K562 (cell line): ENCODE measurements around the gene MEF2D. TPM values are rescaled to one million over a fixed set of nuclear protein-coding genes. Genes with fewer than 3 reads are reported as not detected.

ENCODE experiments used
- ARID3A ChIP-seq: IDR thresholded peaks from 2 replicates; pipeline ENCODE4 v1.6.1; 2012; ENCODE audit warnings: low read depth, low read length, improper control_type of control experiment, borderline replicate concordance
- BHLHE40 ChIP-seq: IDR thresholded peaks from 2 replicates; pipeline ENCODE4 v1.6.1; 2011; ENCODE audit warnings: low read length, improper control_type of control experiment
- CBX5 ChIP-seq: IDR thresholded peaks from 2 replicates; pipeline ENCODE4 v1.6.1; 2014; ENCODE audit warnings: low read depth, borderline replicate concordance
- DIDO1 ChIP-seq: fragments of 450-650 bp; IDR thresholded peaks from 2 replicates; pipeline ENCODE4 v1.6.1; 2016; ENCODE audit warnings: low read depth, missing biosample characterization, missing genetic modification characterization
- DPF2 ChIP-seq: fragments of 450-650 bp; IDR thresholded peaks from 2 replicates; pipeline ENCODE4 v1.6.1; 2016
- E2F6 ChIP-seq, 2 experiments: IDR thresholded peaks; 2 replicates each; pipeline ENCODE4 v1.6.1; 2011; ENCODE audit warnings: borderline replicate concordance in 1 of 2, control low read depth in 1 of 2, low read depth in 1 of 2, low read length in 1 of 2, mild to moderate bottlenecking in 1 of 2, mixed read lengths in 1 of 2, moderate library complexity in 1 of 2; ENCODE audit not compliant: insufficient read depth in 1 of 2, insufficient read length in 1 of 2, poor library complexity in 1 of 2, severe bottlenecking in 1 of 2; ENCODE audit errors: extremely low read depth in 1 of 2
- MAX ChIP-seq: sonication (generic); formaldehyde crosslinking; IDR thresholded peaks from 2 replicates; pipeline ENCODE4 v1.9.0; 2022; ENCODE audit warnings: mild to moderate bottlenecking, missing genetic modification reagents
- MBD2 ChIP-seq: sonication (generic); IDR thresholded peaks from 2 replicates; pipeline ENCODE4 v1.6.1; 2016; ENCODE audit warnings: low read depth, borderline replicate concordance
- NFE2L1 ChIP-seq: fragments of 450-650 bp; IDR thresholded peaks from 2 replicates; pipeline ENCODE4 v1.6.1; 2016; ENCODE audit warnings: missing genetic modification characterization, low read depth, mild to moderate bottlenecking, missing compliant biosample characterization, moderate library complexity, borderline replicate concordance
- NKRF ChIP-seq: fragments of 450-650 bp; IDR thresholded peaks from 2 replicates; pipeline ENCODE4 v1.6.1; 2016; ENCODE audit warnings: borderline replicate concordance
- POLR3A ChIP-seq: IDR thresholded peaks from 2 replicates; pipeline ENCODE4 v1.6.1; 2011; ENCODE audit warnings: borderline replicate concordance, mild to moderate bottlenecking, moderate library complexity; ENCODE audit not compliant: insufficient read length, insufficient read depth; ENCODE audit errors: extremely low read depth
- RAD21 ChIP-seq, 2 experiments: fragments of 250-450 bp in 1 of 2; fragments of 450-650 bp in 1 of 2; sonication (Bioruptor Pico) in 1 of 2; formaldehyde crosslinking in 1 of 2; IDR thresholded peaks in 1 of 2; conservative IDR thresholded peaks in 1 of 2; 2 replicates each; pipeline versions ENCODE4 v1.4.0 to v1.8.0; 2020 to 2022; ENCODE audit warnings: mild to moderate bottlenecking in 2 of 2, moderate library complexity in 1 of 2
- SETDB1 ChIP-seq: IDR thresholded peaks from one replicate; pipeline ENCODE4 v1.6.1; 2012; ENCODE audit warnings: low read length, control low read depth, inconsistent platforms
- TBL1XR1 ChIP-seq, 2 experiments: IDR thresholded peaks; 2 replicates each; pipeline ENCODE4 v1.6.1; 2012; ENCODE audit warnings: improper control_type of control experiment in 2 of 2, low read length in 2 of 2, mild to moderate bottlenecking in 1 of 2
- TEAD1 ChIP-seq, 2 experiments: fragments of 450-650 bp in 1 of 2; sonication (generic) in 1 of 2; formaldehyde crosslinking; IDR thresholded peaks; 2 replicates each; pipeline versions ENCODE4 v1.4.0 to v1.8.0; 2020 to 2022; ENCODE audit warnings: mild to moderate bottlenecking in 2 of 2, missing genetic modification reagents in 1 of 2
- TRIM28 ChIP-seq: fragments of 450-650 bp; IDR thresholded peaks from 2 replicates; pipeline ENCODE4 v1.6.1; 2017
- polyA plus RNA-seq, 8 experiments: library from polyadenylated mRNA; depleted of rRNA in 4 of 8; stranded (reverse) in 5 of 8; unstranded in 3 of 8; fragments of >200 nt; fragmentation: Nextera tagmentation in 2 of 8; fragmentation: Illumina TruSeq in 1 of 8; extraction: Ambion mirVana in 2 of 8; extraction: Trizol in 1 of 8; gene quantifications; 2 replicates each; pipeline versions ENCODE4 v1.2.1 to v1.2.3, GENCODE V29; 2011 to 2014; ENCODE audit warnings: inconsistent platforms in 1 of 8, missing spikeins in 1 of 8
- total RNA-seq, 7 experiments: library from RNA; depleted of rRNA in 6 of 7; stranded (reverse); fragments of >200 nt in 6 of 7; fragmentation: Illumina TruSeq in 2 of 7; extraction: Trizol in 2 of 7; gene quantifications; 2 replicates each; pipeline versions ENCODE4 v1.2.1 to v1.2.3, GENCODE V29; 2011 to 2021; ENCODE audit warnings: low replicate concordance in 1 of 7

Gene MEF2D
- total and polyA plus RNA-seq, 9 of the 15 experiments (the other 6 are each of a cell fraction or from before 2014, with no cell fraction given) = 0.10 to 19.5 (median 2.6) TPM

GRCh38 chr1:156420205-156421061, 80.1 kb downstream of the MEF2D start (continued):
- TF ChIP-seq NKRF (no peak), CBX5 (no peak), TEAD1 (CRISPR knock-in tag; IDR thresholded peaks at IDR 0.05) (no peak), SETDB1 (no peak), MAX (CRISPR knock-in tag) (0 out of 2 replicates have a peak, but pooled peaks have one; percentile 17), DIDO1 (tag) (no peak), ARID3A (no peak), POLR3A (no peak), BHLHE40 (no peak), TBL1XR1 (IDR thresholded peaks at IDR 0.05; ENCODE audit: low read length in 2 of 2) (0 out of 4 replicates have a peak, but pooled peaks of 1 of the 2 experiments have one; percentile 14), DPF2 (0 out of 2 replicates have a peak, but pooled peaks have one; percentile 26), RAD21 (CRISPR knock-in tag; conservative IDR thresholded peaks at IDR 0.05 in 1 of 2, IDR thresholded peaks at IDR 0.05 in 1 of 2) (no peak), E2F6 (IDR thresholded peaks at IDR 0.05; ENCODE audit: borderline replicate concordance in 1 of 2, extremely low read depth in 1 of 2, insufficient read depth in 1 of 2, insufficient read length in 1 of 2, low read depth in 1 of 2, low read length in 1 of 2, poor library complexity in 1 of 2, severe bottlenecking in 1 of 2) (peak; percentile 31 to 67), TRIM28 (no peak), MBD2 (no peak), NFE2L1 (tag) (no peak)
